ENCODE data around the gene CDC14C. TPM values are rescaled to one million over a fixed set of nuclear protein-coding genes. Genes with fewer than 3 reads are reported as not detected.

Gene CDC14C
- total and polyA plus RNA-seq, 3 donors from 2014 or later: 3.8 to 14.2 (median 4.7) TPM

GRCh38 chr7:48971173-48971572, 46.8 kb downstream of the CDC14C start:
- Histone ChIP-seq H3K9me3 (no peaks in the 10 kb centered on the region), H3K27ac (no peak overlapping the region), H3K4me3 (no peak overlapping the region), H3K36me3 (ENCODE audit: low read depth, missing control alignments) (no peaks in the 10 kb centered on the region), H3K4me1 (no peaks in the 10 kb centered on the region), H3K27me3 (no peaks in the 10 kb centered on the region)
- no peak for TF ChIP-seq CTCF (IDR thresholded peaks at IDR 0.05)
- TF ChIP-seq POLR2A (IDR thresholded peaks at IDR 0.05): no peak
- intact Hi-C loops (cut with DNase I; ENCODE audit: low total_unique reads): no loop called here
- WGBS, 2 donors: 83 to 84% methylated on average over 1 of the region's 1 CpG
- DNase-seq: no peak

GRCh38 chr7:48976253-48976652, 51.9 kb downstream of the CDC14C start:
- H3K4me3 ChIP-seq: no peak overlapping the region
- no peaks in the 10 kb centered on the region for H3K27me3 ChIP-seq
- 68 to 78% methylated on average over 5 of the region's 5 CpGs for WGBS, 2 donors
- no peak for DNase-seq
- no peak overlapping the region for H3K27ac ChIP-seq
- no peak for TF ChIP-seq CTCF (IDR thresholded peaks at IDR 0.05)
- no peak for TF ChIP-seq POLR2A (IDR thresholded peaks at IDR 0.05)
- H3K4me1 ChIP-seq: no peaks in the 10 kb centered on the region
- H3K9me3 ChIP-seq: no peaks in the 10 kb centered on the region
- H3K36me3 ChIP-seq (ENCODE audit: low read depth, missing control alignments): no peaks in the 10 kb centered on the region
- intact Hi-C loops (cut with DNase I; ENCODE audit: low total_unique reads): no loop called here

- H3K9me3 ChIP-seq: no peaks in the 10 kb centered on the region
- no peaks in the 10 kb centered on the region for H3K36me3 ChIP-seq (ENCODE audit: low read depth, missing control alignments)
- DNase-seq: no peak
- H3K27ac ChIP-seq: no peak overlapping the region
- H3K4me1 ChIP-seq: no peaks in the 10 kb centered on the region
- intact Hi-C loops (cut with DNase I; ENCODE audit: low total_unique reads): no loop called here
- no peaks in the 10 kb centered on the region for H3K27me3 ChIP-seq
- WGBS, 2 donors: 78 to 79% methylated on average over 5 of the region's 5 CpGs
- TF ChIP-seq CTCF (IDR thresholded peaks at IDR 0.05) (no peak), POLR2A (IDR thresholded peaks at IDR 0.05) (no peak)
- H3K4me3 ChIP-seq: no peak overlapping the region
These were observed 52.5 kb downstream of the CDC14C start for GRCh38 chr7:48976850-48977249.

All from testis (tissue), 3 donors.